Measurements from ENCODE around the gene NDUFV1.

Gene NDUFV1

DNA sequence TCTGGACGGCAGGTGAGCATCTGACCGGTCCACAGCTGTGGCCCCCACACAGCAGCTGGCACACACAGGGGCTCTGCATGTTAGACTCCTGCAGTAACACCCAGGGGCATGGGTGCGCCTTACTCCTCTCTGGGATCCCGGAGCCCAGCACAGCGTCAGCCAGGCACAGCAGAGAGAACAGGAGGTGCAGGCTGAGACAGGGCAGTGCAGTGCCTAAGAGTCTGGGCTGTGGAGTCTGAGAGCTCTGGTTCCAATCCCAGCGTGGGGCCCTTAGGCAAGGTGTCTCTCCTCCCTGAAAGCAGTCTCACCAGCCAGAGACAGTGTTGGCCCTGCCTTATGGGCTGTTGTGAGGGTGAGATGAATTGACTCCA is 20.7 kb downstream of the NDUFV1 start:
- Histone ChIP-seq H3K79me2 (no peaks in the 10 kb centered on the region), H3K4me1 (peaks cover 6% of the 10 kb centered on the region), H2AFZ (no peak overlapping the region), H3K9ac (no peak overlapping the region), H3K9me3 (ENCODE audit: control insufficient read depth, low read length) (no peaks in the 10 kb centered on the region), H3K4me2 (ENCODE audit: low read length) (no peak overlapping the region), H3K27ac (no peak overlapping the region), H3K4me3 (ENCODE audit: low read depth, low read length) (no peak overlapping the region), H3K27me3 (ENCODE audit: control insufficient read depth, insufficient read depth, low read length) (no peaks in the 10 kb centered on the region), H3K36me3 (ENCODE audit: control insufficient read depth, insufficient read depth, low read length) (no peaks in the 10 kb centered on the region)
- TF ChIP-seq, protein P1, sequence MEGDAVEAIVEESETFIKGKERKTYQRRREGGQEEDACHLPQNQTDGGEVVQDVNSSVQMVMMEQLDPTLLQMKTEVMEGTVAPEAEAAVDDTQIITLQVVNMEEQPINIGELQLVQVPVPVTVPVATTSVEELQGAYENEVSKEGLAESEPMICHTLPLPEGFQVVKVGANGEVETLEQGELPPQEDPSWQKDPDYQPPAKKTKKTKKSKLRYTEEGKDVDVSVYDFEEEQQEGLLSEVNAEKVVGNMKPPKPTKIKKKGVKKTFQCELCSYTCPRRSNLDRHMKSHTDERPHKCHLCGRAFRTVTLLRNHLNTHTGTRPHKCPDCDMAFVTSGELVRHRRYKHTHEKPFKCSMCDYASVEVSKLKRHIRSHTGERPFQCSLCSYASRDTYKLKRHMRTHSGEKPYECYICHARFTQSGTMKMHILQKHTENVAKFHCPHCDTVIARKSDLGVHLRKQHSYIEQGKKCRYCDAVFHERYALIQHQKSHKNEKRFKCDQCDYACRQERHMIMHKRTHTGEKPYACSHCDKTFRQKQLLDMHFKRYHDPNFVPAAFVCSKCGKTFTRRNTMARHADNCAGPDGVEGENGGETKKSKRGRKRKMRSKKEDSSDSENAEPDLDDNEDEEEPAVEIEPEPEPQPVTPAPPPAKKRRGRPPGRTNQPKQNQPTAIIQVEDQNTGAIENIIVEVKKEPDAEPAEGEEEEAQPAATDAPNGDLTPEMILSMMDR (IDR thresholded peaks at IDR 0.05), result no peak

DNA sequence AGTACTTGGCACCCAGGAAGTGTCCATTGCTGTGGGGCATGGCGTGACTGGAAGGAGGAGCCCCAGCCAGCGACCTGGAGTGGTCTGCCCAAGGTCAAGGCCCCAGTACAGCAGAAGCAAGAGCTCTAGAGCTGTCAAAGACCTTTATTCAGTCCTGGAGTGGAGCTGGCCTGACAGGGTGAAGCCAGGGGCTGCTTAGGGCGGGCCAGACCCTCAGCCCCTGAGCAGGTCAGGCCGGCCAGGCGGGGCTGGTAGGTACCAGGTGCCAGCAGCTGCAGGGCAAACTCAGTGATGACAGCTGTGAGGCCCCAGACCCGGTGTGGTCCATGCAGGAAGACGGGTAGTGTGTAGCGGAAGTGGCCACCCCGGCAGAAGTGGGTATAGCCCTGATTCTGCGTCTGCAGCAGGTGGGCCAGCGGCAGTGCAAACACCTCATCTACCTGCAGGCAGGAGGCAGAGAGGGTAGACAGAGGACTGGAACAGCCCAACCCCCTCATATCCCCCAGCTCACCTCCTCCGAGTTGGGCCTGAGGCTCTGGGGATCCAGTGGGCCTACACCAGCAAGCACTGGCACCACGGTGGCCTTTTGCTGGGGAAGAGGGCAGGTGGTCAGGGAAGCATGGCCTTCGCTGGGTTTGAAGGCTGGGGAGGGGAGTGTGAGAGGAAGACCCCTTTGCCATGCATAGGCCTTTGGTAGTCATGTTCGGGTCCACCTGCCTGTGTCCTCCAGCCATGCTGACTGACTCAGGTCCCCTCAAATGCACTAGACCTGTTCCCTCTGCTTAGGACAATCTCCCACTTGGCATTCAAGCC is 21.3 kb downstream of the NDUFV1 start:
- Histone ChIP-seq H3K9ac (no peak overlapping the region), H3K4me1 (peaks cover 9% of the 10 kb centered on the region), H3K36me3 (ENCODE audit: control insufficient read depth, insufficient read depth, low read length) (no peaks in the 10 kb centered on the region), H3K4me3 (ENCODE audit: low read depth, low read length) (no peak overlapping the region), H3K27me3 (ENCODE audit: control insufficient read depth, insufficient read depth, low read length) (no peaks in the 10 kb centered on the region), H3K4me2 (ENCODE audit: low read length) (peak overlapping the region; percentile 75), H3K79me2 (no peaks in the 10 kb centered on the region), H3K27ac (no peak overlapping the region), H2AFZ (no peak overlapping the region), H3K9me3 (ENCODE audit: control insufficient read depth, low read length) (no peaks in the 10 kb centered on the region)
- TF ChIP-seq, protein P1 (IDR thresholded peaks at IDR 0.05), result no peak

DNA sequence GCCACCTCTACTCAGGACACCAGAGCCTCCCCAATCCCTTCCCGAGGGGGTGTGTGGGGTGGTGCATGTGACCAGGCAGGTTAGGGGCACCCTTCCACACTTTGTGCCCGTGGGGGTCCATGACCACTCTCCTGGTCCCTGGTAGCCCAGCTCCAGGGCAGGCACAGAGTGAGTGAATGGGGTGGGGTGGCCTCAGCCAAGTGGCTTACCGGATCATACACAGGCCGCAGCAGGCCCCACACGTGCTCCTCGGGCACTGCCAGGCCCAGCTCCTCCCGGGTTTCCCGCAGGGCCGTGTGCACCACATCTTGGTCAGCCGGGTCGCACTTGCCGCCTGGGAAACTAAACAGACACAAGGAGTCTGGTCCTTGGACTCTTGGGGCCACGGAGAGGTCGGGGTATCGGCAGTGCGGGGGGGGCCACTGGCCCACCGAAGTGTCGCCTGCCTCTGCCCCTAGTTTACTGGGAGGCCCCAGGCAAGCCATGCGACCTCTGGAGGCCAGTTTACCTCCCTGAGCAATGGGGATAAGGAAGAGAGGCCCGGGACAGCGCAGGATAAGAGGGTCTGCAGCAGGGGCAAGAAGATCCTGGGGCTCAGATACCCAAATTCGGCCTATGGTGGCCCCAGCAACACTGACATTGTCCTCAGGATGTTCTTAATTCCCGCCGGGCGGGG is 22.1 kb downstream of the NDUFV1 start:
- TF ChIP-seq, protein P1 (IDR thresholded peaks at IDR 0.05), result no peak
- Histone ChIP-seq H3K36me3 (ENCODE audit: control insufficient read depth, insufficient read depth, low read length) (no peaks in the 10 kb centered on the region), H3K9ac (no peak overlapping the region), H2AFZ (peak overlapping the region; percentile 75), H3K79me2 (no peaks in the 10 kb centered on the region), H3K4me3 (ENCODE audit: low read depth, low read length) (peak overlapping the region; percentile 60), H3K9me3 (ENCODE audit: control insufficient read depth, low read length) (no peaks in the 10 kb centered on the region), H3K27me3 (ENCODE audit: control insufficient read depth, insufficient read depth, low read length) (no peaks in the 10 kb centered on the region), H3K4me1 (peaks cover 9% of the 10 kb centered on the region), H3K4me2 (ENCODE audit: low read length) (peak overlapping the region; percentile 75), H3K27ac (no peak overlapping the region)

GRCh38 chr11:67629386-67630227 is 22.9 kb downstream of the NDUFV1 start, which contains the start of gene NUDT8:
TSS of gene NUDT8 (minus strand) at chr11:67629937. CDS start at chr11:67629911, 26 bp downstream.
- Histone ChIP-seq H3K4me2 (ENCODE audit: low read length) (peak within 1 kb of the TSS; percentile 87), H3K4me3 (ENCODE audit: low read depth, low read length) (peak within 1 kb of the TSS; percentile 67), H3K27ac (peak within 1 kb of the TSS; percentile 82), H3K36me3 (ENCODE audit: control insufficient read depth, insufficient read depth, low read length) (no peaks in the 10 kb centered on the region), H3K79me2 (no peaks in the 10 kb centered on the region), H3K4me1 (peaks cover 9% of the 10 kb centered on the region), H3K9me3 (ENCODE audit: control insufficient read depth, low read length) (no peaks in the 10 kb centered on the region), H2AFZ (peak within 1 kb of the TSS; percentile 75), H3K9ac (no peak within 1 kb of the TSS), H3K27me3 (ENCODE audit: control insufficient read depth, insufficient read depth, low read length) (no peaks in the 10 kb centered on the region)
- TF ChIP-seq, protein P1 (IDR thresholded peaks at IDR 0.05), result peak; percentile 78

Measured in parathyroid adenoma (tissue), 2 donors.